ENCODE data around the gene CETN1. TPM values are rescaled to one million over a fixed set of nuclear protein-coding genes. Genes with fewer than 3 reads are reported as not detected.

Gene CETN1
- total RNA-seq, 1 donor from 2014 or later: not detected

- intact Hi-C loops (cut with micrococcal nuclease): no loop called here
Measured at GRCh38 chr18:576924-577323, 3.3 kb upstream of the CETN1 start.

- intact Hi-C loops (cut with micrococcal nuclease): no loop called here
Measured at GRCh38 chr18:577643-578375, 2.4 kb upstream of the CETN1 start.

GRCh38 chr18:579238-579637, 942 bp upstream of the CETN1 start:
- intact Hi-C loops (cut with micrococcal nuclease): no loop called here

- intact Hi-C loops (cut with micrococcal nuclease): no loop called here
Measured at GRCh38 chr18:581096-581495, 916 bp downstream of the CETN1 start.

GRCh38 chr18:582465-582864, 2.3 kb downstream of the CETN1 start:
- intact Hi-C loops (cut with micrococcal nuclease): no loop called here

GRCh38 chr18:595068-595467, 14.9 kb downstream of the CETN1 start:
- intact Hi-C loops (cut with micrococcal nuclease): loop anchor here (5.0 kb wide), 1 partner anchor 483 kb away; no protein-coding TSS in a partner anchor

GRCh38 chr18:595571-595970, 15.4 kb downstream of the CETN1 start:
- intact Hi-C loops (cut with micrococcal nuclease): loop anchor here (5.0 kb wide), 1 partner anchor 483 kb away; no protein-coding TSS in a partner anchor

- intact Hi-C loops (cut with micrococcal nuclease): loop anchor here (1.0 to 5.0 kb wide), 2 partner anchors 86 to 484 kb away; no protein-coding TSS in a partner anchor
Measured at GRCh38 chr18:596288-596881, 16.2 kb downstream of the CETN1 start.

GRCh38 chr18:598124-598589, 18.0 kb downstream of the CETN1 start:
- intact Hi-C loops (cut with micrococcal nuclease): loop anchor here (5.0 kb wide), 1 partner anchor 486 kb away; no protein-coding TSS in a partner anchor

GRCh38 chr18:600107-600506, 19.9 kb downstream of the CETN1 start:
- intact Hi-C loops (cut with micrococcal nuclease): no loop called here

GRCh38 chr18:604771-605170, 24.6 kb downstream of the CETN1 start:
- intact Hi-C loops (cut with micrococcal nuclease): no loop called here

GRCh38 chr18:607930-608329, 27.8 kb downstream of the CETN1 start:
- intact Hi-C loops (cut with micrococcal nuclease): no loop called here

GRCh38 chr18:610214-610928, 30.2 kb downstream of the CETN1 start:
- intact Hi-C loops (cut with micrococcal nuclease): no loop called here

GRCh38 chr18:612156-612555, 32.0 kb downstream of the CETN1 start:
- intact Hi-C loops (cut with micrococcal nuclease): no loop called here

GRCh38 chr18:614193-614592, 34.0 kb downstream of the CETN1 start:
- intact Hi-C loops (cut with micrococcal nuclease): no loop called here

GRCh38 chr18:615092-615521, 34.9 kb downstream of the CETN1 start:
- intact Hi-C loops (cut with micrococcal nuclease): no loop called here

- intact Hi-C loops (cut with micrococcal nuclease): loop anchor here (1.0 to 2.0 kb wide), 2 partner anchors 18 to 505 kb away; no protein-coding TSS in a partner anchor
Measured at GRCh38 chr18:615773-616172, 35.6 kb downstream of the CETN1 start.

GRCh38 chr18:616380-616995, 36.3 kb downstream of the CETN1 start:
- intact Hi-C loops (cut with micrococcal nuclease): loop anchor here (1.0 to 2.0 kb wide), 2 partner anchors 19 to 506 kb away; no protein-coding TSS in a partner anchor

- intact Hi-C loops (cut with micrococcal nuclease): loop anchor here (2.0 kb wide), 1 partner anchor 507 kb away; no protein-coding TSS in a partner anchor
Measured at GRCh38 chr18:617970-618504, 37.9 kb downstream of the CETN1 start.

- intact Hi-C loops (cut with micrococcal nuclease): no loop called here
Measured at GRCh38 chr18:618618-619017, 38.4 kb downstream of the CETN1 start.

Data from T-helper 1 cell treated with Interleukin-12 subunit alpha and Interleukin-12 subunit beta and Interleukin-4 antibody, amounts not matched to agents 30 ng/mL and 1 ng/mL, for 36 hours (primary cell).